ENCODE data around the gene INO80.

- TF ChIP-seq SIN3A (IDR thresholded peaks at IDR 0.05; ENCODE audit: borderline replicate concordance, insufficient read depth, low read length): no peak
- TF ChIP-seq REST (IDR thresholded peaks at IDR 0.05; ENCODE audit: insufficient read depth in 1 of 2, low read depth in 2 of 2, low read length in 2 of 2): no peak
- TF ChIP-seq POLR2AphosphoS5 (IDR thresholded peaks at IDR 0.05; ENCODE audit: low read depth, low read length): no peak
Observed at GRCh38 chr15:40963201-40963600, 152.9 kb downstream of the INO80 start.

All from PFSK-1 (cell line).